AG08395 (cell line): ENCODE results near the gene PIEZO2.

Experiments used
- DNase-seq: peaks from one replicate; pipeline ENCODE4 v3.0.0; 2012; ENCODE audit warnings: mixed read lengths, low spot score

Gene PIEZO2

GRCh38 chr18:10843565-10843964 is 305.8 kb downstream of the PIEZO2 start:
- DNase-seq: no peak

- DNase-seq: no peak
Observed at GRCh38 chr18:10842861-10843260, 306.5 kb downstream of the PIEZO2 start.

- DNase-seq: no peak
Observed at GRCh38 chr18:10842371-10842770, 307.0 kb downstream of the PIEZO2 start.

- no peak for DNase-seq
Observed at GRCh38 chr18:10841203-10841602, 308.2 kb downstream of the PIEZO2 start.

- no peak for DNase-seq
Observed at GRCh38 chr18:10840743-10841142, 308.6 kb downstream of the PIEZO2 start.

- no peak for DNase-seq
Observed at GRCh38 chr18:10839421-10839820, 309.9 kb downstream of the PIEZO2 start.

GRCh38 chr18:10838553-10838952 is 310.8 kb downstream of the PIEZO2 start:
- DNase-seq: no peak

GRCh38 chr18:10834128-10834815 is 315.1 kb downstream of the PIEZO2 start:
- DNase-seq: no peak

- DNase-seq: no peak
Observed at GRCh38 chr18:10833656-10834055, 315.7 kb downstream of the PIEZO2 start.

- DNase-seq: no peak
Observed at GRCh38 chr18:10826400-10826799, 323.0 kb downstream of the PIEZO2 start.

- no peak for DNase-seq
Observed at GRCh38 chr18:10822456-10822855, 326.9 kb downstream of the PIEZO2 start.

GRCh38 chr18:10820681-10821080 is 328.7 kb downstream of the PIEZO2 start:
- DNase-seq: no peak

- DNase-seq: no peak
Observed at GRCh38 chr18:10814336-10814735, 335.0 kb downstream of the PIEZO2 start.

- no peak for DNase-seq
Observed at GRCh38 chr18:10805587-10806118, 343.7 kb downstream of the PIEZO2 start.

GRCh38 chr18:10804126-10804525 is 345.2 kb downstream of the PIEZO2 start:
- DNase-seq: no peak

GRCh38 chr18:10798727-10799550 is 350.4 kb downstream of the PIEZO2 start:
- DNase-seq: peak; percentile 4

- DNase-seq: no peak
Observed at GRCh38 chr18:10797896-10798295, 351.5 kb downstream of the PIEZO2 start.

GRCh38 chr18:10794771-10795170 is 354.6 kb downstream of the PIEZO2 start:
- DNase-seq: no peak

GRCh38 chr18:10793730-10794370 is 355.5 kb downstream of the PIEZO2 start:
- DNase-seq: no peak

- no peak for DNase-seq
Observed at GRCh38 chr18:10792181-10792580, 357.2 kb downstream of the PIEZO2 start.

- DNase-seq: no peak
Observed at GRCh38 chr18:10791169-10791831, 358.1 kb downstream of the PIEZO2 start.

GRCh38 chr18:10789180-10789579 is 360.2 kb downstream of the PIEZO2 start:
- no peak for DNase-seq
